Spleen (tissue), 11 donors: ENCODE results near the gene MFSD12. TPM values are rescaled to one million over a fixed set of nuclear protein-coding genes. Genes with fewer than 3 reads are reported as not detected.

Experiments used
- DNase-seq: peaks from one replicate; pipeline ENCODE4 v3.0.0-alpha.2; 2020
- H3K27ac ChIP-seq, 8 donors: fragments of 200-600 bp; sonication (generic) in 7 of 8; 1 replicate in 4 of 8; 2 replicates in 4 of 8; pipeline versions ENCODE4 v1.5.0 to v1.8.0; 2016 to 2021; ENCODE audit warnings: inconsistent platforms in 4 of 8, mild to moderate bottlenecking in 4 of 8, moderate library complexity in 1 of 8
- H3K27me3 ChIP-seq, 7 donors: fragments of 200-600 bp; sonication (generic) in 6 of 7; replicated peaks in 1 of 7; 1 replicate in 4 of 7; 2 replicates in 3 of 7; pipeline versions ENCODE4 v1.5.0 to v1.8.0; 2016 to 2021; ENCODE audit warnings: inconsistent platforms in 3 of 7, mild to moderate bottlenecking in 1 of 7
- H3K36me3 ChIP-seq, 6 donors: fragments of 200-600 bp; sonication (generic) in 5 of 6; 1 replicate in 4 of 6; 2 replicates in 2 of 6; pipeline versions ENCODE4 v1.5.0 to v1.8.0; 2016 to 2021; ENCODE audit warnings: inconsistent platforms in 2 of 6
- H3K4me1 ChIP-seq, 6 donors: fragments of 200-600 bp; sonication (generic) in 5 of 6; 1 replicate in 3 of 6; 2 replicates in 3 of 6; pipeline versions ENCODE4 v1.5.0 to v1.8.0; 2016 to 2021; ENCODE audit warnings: inconsistent platforms in 3 of 6
- H3K4me3 ChIP-seq, 8 donors: fragments of 200-600 bp; sonication (generic) in 7 of 8; 1 replicate in 4 of 8; 2 replicates in 4 of 8; pipeline versions ENCODE4 v1.5.0 to v1.8.0; 2016 to 2021; ENCODE audit warnings: inconsistent platforms in 4 of 8, mild to moderate bottlenecking in 4 of 8, moderate library complexity in 2 of 8
- H3K9me3 ChIP-seq, 8 donors: fragments of 200-600 bp; sonication (generic) in 7 of 8; 1 replicate in 4 of 8; 2 replicates in 4 of 8; pipeline versions ENCODE4 v1.5.0 to v1.8.0; 2016 to 2021; ENCODE audit warnings: inconsistent platforms in 4 of 8
- CTCF ChIP-seq, 11 experiments: fragments of 200-600 bp in 7 of 11; fragments of 450-650 bp in 4 of 11; sonication (generic) in 4 of 11; IDR thresholded peaks in 8 of 11; conservative IDR thresholded peaks in 3 of 11; 1 replicate in 7 of 11; 2 replicates in 4 of 11; pipeline versions ENCODE4 v1.4.0 to v1.8.0; 2016 to 2021; ENCODE audit warnings: antibody characterized with exemption in 11 of 11, inconsistent platforms in 4 of 11, mild to moderate bottlenecking in 1 of 11
- POLR2A ChIP-seq, 3 donors: fragments of 450-650 bp; IDR thresholded peaks; one replicate each; pipeline ENCODE4 v1.5.1; 2017; ENCODE audit warnings: antibody characterized with exemption in 3 of 3, mild to moderate bottlenecking in 1 of 3
- POLR2AphosphoS5 ChIP-seq, 3 donors: sonication (generic); formaldehyde crosslinking; IDR thresholded peaks; one replicate each; pipeline ENCODE4 v1.5.1; 2017; ENCODE audit warnings: antibody characterized with exemption in 3 of 3
- WGBS, 5 donors: extraction: QIAGEN DNeasy Blood & Tissue Kit in 3 of 5; methylation state at CpG; one replicate each; pipeline versions ENCODE4 v1.1.5 to v1.1.7; 2013 to 2018; 5-methylcytosine and 5-hydroxymethylcytosine counted together
- intact Hi-C: fragments of 100-400 bp; cut with DNase I; formaldehyde crosslinking; loops from one replicate; pipeline ENCODE4 v1.15.0; 2023; ENCODE audit warnings: low total_unique reads
- polyA plus RNA-seq, 3 donors: library from polyadenylated mRNA; stranded (reverse); fragments of 200-250 nt; gene quantifications; one replicate each; pipeline ENCODE4 v1.2.1, GENCODE V29; 2013
- total RNA-seq, 7 donors: library from RNA; depleted of rRNA in 3 of 7; stranded (reverse); fragments of >200 nt in 3 of 7; fragmentation: NEBNext Ultra II Directional in 4 of 7; extraction: Animal tissue kit (Norgen Biotek cat#: 25700) in 4 of 7; gene quantifications; one replicate each; pipeline versions ENCODE4 v1.1.0 to v1.2.1, GENCODE V29; 2016 to 2021
- donor health status: healthy with polysubstance abuse.
- donor health status: DM: no; HTN: no; CAD: no; lungs with moderate emphysema.
- donor health status: DM: no; HTN: no; CAD: no.
- donor health status: Bipolar disorder and iron deficiency.
- donor health status: healthy.
- donor health status: DM: no; HTN: no; CAD: no.
- donor health status: DM: yes; HTN: yes; CAD: no.

MFSD12 gene
- total and polyA plus RNA-seq, 10 donors: 31.0 to 131 (median 85.1) TPM

GRCh38 chr19:3605770-3606169 is 48.4 kb upstream of the MFSD12 start:
- 28 to 48% (median 35%) methylated on average over 5 of the region's 5 CpGs for WGBS, 5 donors

GRCh38 chr19:3605361-3605760 is 48.0 kb upstream of the MFSD12 start:
- no peaks in the 10 kb centered on the region for H3K9me3 ChIP-seq
- intact Hi-C loops: no loop called here
- peaks cover 0 to 43% (median 13%) of the 10 kb centered on the region in 7 donors for H3K27me3 ChIP-seq
- H3K36me3 ChIP-seq: peaks cover 0 to 6% (median 1%) of the 10 kb centered on the region in 6 donors
- H3K4me3 ChIP-seq: peak overlapping the region in 6 of 8 donors; percentile 19 to 77 (median 58)
- 25 to 49% (median 33%) methylated on average over 3 of the region's 3 CpGs for whole genome bisulfite sequencing, 5 donors
- TF ChIP-seq CTCF (IDR thresholded peaks at IDR 0.05 in 8 of 11, conservative IDR thresholded peaks at IDR 0.05 in 3 of 11) (no peak), POLR2A (IDR thresholded peaks at IDR 0.05) (no peak), POLR2AphosphoS5 (IDR thresholded peaks at IDR 0.05) (no peak)
- peaks cover 38 to 83% (median 72%) of the 10 kb centered on the region in 6 donors for H3K4me1 ChIP-seq
- peak overlapping the region in 5 of 8 donors; percentile 65 to 88 (median 74) for H3K27ac ChIP-seq
- no peak for DNase-seq

More at GRCh38 chr19:3605770-3606169, 48.4 kb upstream of the MFSD12 start:
- no peak for DNase-seq
- intact Hi-C loops: no loop called here
- Histone ChIP-seq H3K4me3 (peak overlapping the region; percentile 50 to 77 (median 60)), H3K27me3 (peaks cover 0 to 43% (median 13%) of the 10 kb centered on the region in 7 donors), H3K4me1 (peaks cover 38 to 87% (median 74%) of the 10 kb centered on the region in 6 donors), H3K27ac (peak overlapping the region in 6 of 8 donors; percentile 77 to 91 (median 86)), H3K9me3 (no peaks in the 10 kb centered on the region), H3K36me3 (peaks cover 0 to 8% (median 2%) of the 10 kb centered on the region in 6 donors)
- TF ChIP-seq POLR2AphosphoS5 (IDR thresholded peaks at IDR 0.05) (no peak), CTCF (IDR thresholded peaks at IDR 0.05 in 8 of 11, conservative IDR thresholded peaks at IDR 0.05 in 3 of 11) (no peak), POLR2A (IDR thresholded peaks at IDR 0.05) (no peak)

- peaks cover 0 to 43% (median 13%) of the 10 kb centered on the region in 7 donors for H3K27me3 ChIP-seq
- 0 to 12% (median 5%) methylated on average over 8 to 11 of the region's 11 CpGs for WGBS, 5 donors
- DNase-seq: peak; percentile 84
- peaks cover 0 to 6% (median 5%) of the 10 kb centered on the region in 6 donors for H3K36me3 ChIP-seq
- peaks cover 38 to 79% (median 68%) of the 10 kb centered on the region in 6 donors for H3K4me1 ChIP-seq
- peak overlapping the region in 6 of 8 donors; percentile 19 to 77 (median 58) for H3K4me3 ChIP-seq
- peak overlapping the region in 6 of 8 donors; percentile 27 to 88 (median 72) for H3K27ac ChIP-seq
- intact Hi-C loops: no loop called here
- no peak for TF ChIP-seq POLR2A (IDR thresholded peaks at IDR 0.05)
- peak in 2 of 3 donors; percentile 46 to 71 for TF ChIP-seq POLR2AphosphoS5 (IDR thresholded peaks at IDR 0.05)
- TF ChIP-seq CTCF (IDR thresholded peaks at IDR 0.05 in 8 of 11, conservative IDR thresholded peaks at IDR 0.05 in 3 of 11): no peak
- H3K9me3 ChIP-seq: no peaks in the 10 kb centered on the region
These were observed 47.6 kb upstream of the MFSD12 start for GRCh38 chr19:3604987-3605343.

- intact Hi-C loops: no loop called here
- no peak for DNase-seq
- peaks cover 0 to 43% (median 13%) of the 10 kb centered on the region in 7 donors for H3K27me3 ChIP-seq
- H3K4me3 ChIP-seq: peak overlapping the region in 6 of 8 donors; percentile 19 to 77 (median 58)
- 50 to 64% (median 59%) methylated on average over 24 to 27 of the region's 27 CpGs for WGBS, 5 donors
- H3K36me3 ChIP-seq: peaks cover 0 to 12% (median 7%) of the 10 kb centered on the region in 6 donors
- no peak for TF ChIP-seq CTCF (IDR thresholded peaks at IDR 0.05 in 8 of 11, conservative IDR thresholded peaks at IDR 0.05 in 3 of 11)
- TF ChIP-seq POLR2A (IDR thresholded peaks at IDR 0.05): no peak
- TF ChIP-seq POLR2AphosphoS5 (IDR thresholded peaks at IDR 0.05): no peak
- H3K4me1 ChIP-seq: peaks cover 38 to 73% (median 63%) of the 10 kb centered on the region in 6 donors
- H3K27ac ChIP-seq: peak overlapping the region; percentile 27 to 88 (median 69)
- no peaks in the 10 kb centered on the region for H3K9me3 ChIP-seq
These were observed 47.0 kb upstream of the MFSD12 start for GRCh38 chr19:3604227-3604986.
